Suppressor macrophage (primary cell): ENCODE measurements around the gene MRPS34.

Source experiments
- DNase-seq, 4 experiments: peaks; one replicate each; pipeline ENCODE4 v3.0.0-alpha.2; 2020 to 2022

MRPS34 gene

GRCh38 chr16:1781254-1781653, 8.3 kb upstream of the MRPS34 start:
- no peak for DNase-seq

DNA sequence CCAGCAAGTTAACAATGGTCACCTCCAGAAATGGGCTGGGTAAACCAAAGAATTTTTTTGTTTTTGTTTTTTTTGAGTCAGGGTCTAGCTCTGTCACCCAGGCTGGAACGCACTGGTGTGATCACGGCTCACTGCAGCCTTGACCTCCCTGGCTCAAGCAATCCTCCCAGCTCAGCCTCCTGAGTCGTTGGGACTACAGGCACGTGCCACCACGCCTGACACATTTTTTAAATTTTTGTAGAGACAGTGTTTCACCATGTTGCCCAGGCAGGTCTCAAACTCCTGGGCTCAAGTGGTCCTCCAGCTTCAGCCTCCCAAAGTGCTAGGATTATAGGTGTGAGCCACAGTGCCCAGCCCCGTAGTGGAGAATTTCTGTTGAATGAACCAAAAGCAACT, 7.7 kb upstream of the MRPS34 start:
- no peak for DNase-seq

GRCh38 chr16:1779741-1780676, 7.1 kb upstream of the MRPS34 start:
- no peak for DNase-seq

DNA sequence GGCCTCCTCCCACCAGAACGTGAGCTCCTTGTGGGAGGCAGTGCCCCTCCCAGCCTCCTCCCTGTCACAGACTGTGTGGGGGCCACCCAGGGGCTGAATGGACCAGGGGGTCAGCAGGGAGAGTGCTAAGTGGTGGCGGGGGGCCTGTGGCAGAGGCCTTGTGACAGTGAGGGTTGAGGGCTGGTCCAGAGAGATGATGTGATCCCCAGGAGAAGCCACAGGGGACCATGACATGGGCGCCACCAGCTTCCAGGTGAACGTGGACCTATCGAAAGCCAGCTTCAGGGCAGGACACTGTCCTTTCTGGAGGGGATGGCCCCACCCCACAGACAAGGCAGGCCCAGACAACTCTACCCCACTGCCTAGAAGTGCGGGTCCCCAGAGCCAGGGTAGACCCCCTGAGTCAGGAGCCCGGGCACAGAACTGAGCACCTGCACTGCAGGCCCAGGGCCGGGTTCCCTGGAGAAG, 6.3 kb upstream of the MRPS34 start:
- no peak for DNase-seq

GRCh38 chr16:1778200-1779179, 5.6 kb upstream of the MRPS34 start:
- no peak for DNase-seq

GRCh38 chr16:1777375-1778199, 4.7 kb upstream of the MRPS34 start:
- no peak for DNase-seq

- no peak for DNase-seq
These were observed 4.0 kb upstream of the MRPS34 start for GRCh38 chr16:1776991-1777374.

GRCh38 chr16:1776672-1776955, 3.7 kb upstream of the MRPS34 start:
- no peak for DNase-seq

GRCh38 chr16:1775846-1776671, 3.1 kb upstream of the MRPS34 start:
- DNase-seq = no peak

- no peak for DNase-seq
These were observed 2.3 kb upstream of the MRPS34 start for GRCh38 chr16:1775006-1775845.

DNA sequence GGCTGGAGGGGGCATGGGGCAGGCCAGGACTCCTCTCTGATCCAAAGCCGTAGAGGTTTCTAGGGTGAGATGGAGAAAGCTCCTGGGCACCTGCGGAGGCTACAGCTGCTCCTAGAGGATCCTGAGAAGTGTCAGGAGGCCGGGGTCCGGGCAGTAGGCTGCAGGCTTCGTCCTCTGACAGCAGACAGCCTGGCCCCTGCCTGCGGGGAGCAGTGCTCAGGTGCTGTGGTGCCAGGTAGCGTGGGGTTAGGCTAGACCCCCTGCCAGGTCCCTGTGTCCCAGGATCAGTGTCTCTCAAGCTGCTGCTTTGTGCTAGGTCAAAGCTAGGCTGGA, 1.5 kb upstream of the MRPS34 start:
- DNase-seq = no peak

- DNase-seq = peak; percentile 50 to 80 (median 68)
These were observed 941 bp upstream of the MRPS34 start for GRCh38 chr16:1773703-1774447.

DNA sequence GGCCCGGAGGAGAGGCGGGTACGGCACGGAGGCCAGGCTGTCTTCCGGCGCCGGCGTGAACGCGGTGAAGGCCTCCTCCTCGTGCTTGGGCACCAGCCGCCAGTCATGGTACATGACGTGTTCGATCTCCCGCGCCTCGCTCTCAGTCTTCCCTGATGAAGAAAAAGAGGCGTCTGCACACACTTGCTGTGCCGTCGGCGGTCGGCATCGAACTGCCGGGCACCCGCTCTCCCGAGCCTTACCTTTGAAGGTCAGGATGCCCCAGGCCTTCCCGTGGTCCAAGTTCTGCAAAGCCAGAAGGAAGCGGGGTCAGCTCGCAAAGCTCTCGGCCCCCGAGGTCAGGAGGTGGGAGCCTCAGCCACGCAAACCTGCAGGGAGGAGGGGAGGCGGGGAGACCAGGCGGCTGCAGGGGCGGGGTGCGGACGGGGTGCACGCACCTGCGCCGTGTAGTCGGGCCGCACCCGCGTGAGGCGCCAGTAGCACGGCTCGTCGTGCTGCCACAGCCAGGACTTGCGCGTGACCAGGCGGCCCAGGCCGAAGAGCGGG, 499 bp downstream of the MRPS34 start, which contains the start of gene EME2:
EME2 (plus strand) TSS at position 449 of the 546 bp plus-strand sequence. CDS start 418 bp downstream, outside the sequence.
- DNase-seq = peak; percentile 1 to 61 (median 42)

GRCh38 chr16:1771864-1772361, 1.0 kb downstream of the MRPS34 start:
- DNase-seq = peak in 1 of 4 experiments; percentile 8

DNA sequence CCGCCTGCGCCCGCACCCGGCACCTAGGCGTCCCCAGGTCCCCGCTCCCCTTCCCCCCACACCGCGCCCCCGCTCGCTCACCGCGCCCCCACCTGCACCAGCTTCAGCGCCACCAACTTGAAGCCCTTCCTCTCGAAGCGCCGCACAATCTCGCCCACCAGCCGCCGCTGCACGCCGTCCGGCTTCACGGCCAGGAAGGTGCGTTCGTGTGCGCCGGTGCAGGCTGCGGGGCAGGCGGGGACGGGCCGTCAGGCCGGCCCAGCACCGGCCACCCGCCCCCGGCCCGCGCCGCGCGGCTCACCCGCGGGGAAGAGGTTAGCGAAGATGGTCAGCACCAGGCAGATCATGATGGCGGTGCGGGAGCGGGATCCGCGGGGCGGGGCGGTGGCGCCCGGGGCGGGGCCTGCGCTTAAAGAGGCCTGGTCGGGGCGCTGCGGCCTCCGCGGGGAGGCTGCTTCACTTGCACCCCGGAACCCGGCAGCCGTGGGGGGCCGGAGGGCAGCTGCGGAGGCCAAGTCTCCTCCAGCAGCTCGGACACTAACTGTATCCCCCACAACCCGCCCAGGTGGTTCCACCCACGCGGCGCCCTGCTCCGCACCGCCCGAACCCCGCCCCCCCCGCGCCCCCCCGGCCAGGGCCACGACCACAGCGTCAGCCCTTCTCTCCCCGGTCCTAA, 1.6 kb downstream of the MRPS34 start, which contains the start of gene NME3:
NME3 (minus strand) TSS at position 356 of the 676 bp plus-strand sequence; CDS start at position 347, 9 bp downstream.
- DNase-seq = peak; percentile 73 to 91 (median 82)

DNA sequence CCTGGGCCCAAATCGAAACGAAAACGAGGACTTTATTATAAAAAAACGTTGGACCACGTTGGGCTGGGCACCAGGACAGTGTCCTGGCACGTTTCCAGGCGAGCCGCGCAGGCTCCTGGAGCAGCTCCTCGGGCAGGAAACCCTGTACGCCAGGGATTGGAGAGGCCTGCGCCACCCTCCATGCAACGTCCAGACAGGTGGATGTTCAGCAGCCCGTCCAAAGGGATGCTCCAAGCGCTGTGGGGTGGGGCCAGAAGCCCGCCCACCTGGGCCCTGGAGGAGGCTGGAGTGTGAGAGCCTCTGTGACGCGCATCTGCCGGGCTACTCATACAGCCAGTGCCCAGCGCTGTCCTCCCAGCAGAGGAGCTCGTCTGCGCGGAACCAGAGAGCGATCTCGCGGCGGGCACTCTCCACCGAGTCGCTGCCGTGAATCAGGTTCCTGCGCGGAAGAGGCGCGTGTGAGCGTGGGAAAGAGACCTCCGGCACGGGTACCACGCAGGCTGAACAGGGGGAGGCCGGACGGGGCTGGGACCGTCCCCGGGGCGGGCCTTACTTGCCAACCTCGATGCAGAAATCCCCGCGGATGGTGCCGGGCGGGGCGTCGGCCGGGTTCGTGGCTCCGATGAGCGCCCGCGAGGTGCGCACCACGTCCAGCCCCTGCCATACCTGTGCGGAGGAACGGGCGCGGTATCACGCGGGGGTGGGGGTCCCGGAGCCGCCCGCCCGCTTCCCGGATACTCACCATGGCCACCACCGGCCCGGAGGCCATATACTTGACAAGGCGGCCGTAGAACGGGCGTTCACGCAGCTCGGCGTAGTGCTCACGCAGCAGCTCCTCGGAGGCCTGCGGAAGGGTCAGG, 2.4 kb downstream of the MRPS34 start:
- peak; percentile 6 to 50 (median 26) for DNase-seq
